PC-3 (cell line): ENCODE measurements around the gene SEC16A.

ENCODE experiments used
- EZH2 ChIP-seq: fragments of 300-600 bp; sonication (generic); IDR thresholded peaks from one replicate; pipeline ENCODE4 v1.6.1; 2017; ENCODE audit warnings: antibody characterized with exemption, mild to moderate bottlenecking, low read length; ENCODE audit not compliant: unreplicated experiment
- EZH2phosphoT487 ChIP-seq: fragments of 300-600 bp; sonication (generic); IDR thresholded peaks from 2 replicates; pipeline ENCODE4 v1.6.1; 2018; ENCODE audit warnings: mild to moderate bottlenecking, antibody characterized with exemption, low read length, borderline replicate concordance
- TF ChIP-seq, protein P1 (sequence below): fragments of 300-600 bp; sonication (generic); conservative IDR thresholded peaks from 2 replicates; pipeline ENCODE4 v1.5.1; 2017; ENCODE audit warnings: antibody characterized with exemption, low read depth, mild to moderate bottlenecking, low read length

DNA sequence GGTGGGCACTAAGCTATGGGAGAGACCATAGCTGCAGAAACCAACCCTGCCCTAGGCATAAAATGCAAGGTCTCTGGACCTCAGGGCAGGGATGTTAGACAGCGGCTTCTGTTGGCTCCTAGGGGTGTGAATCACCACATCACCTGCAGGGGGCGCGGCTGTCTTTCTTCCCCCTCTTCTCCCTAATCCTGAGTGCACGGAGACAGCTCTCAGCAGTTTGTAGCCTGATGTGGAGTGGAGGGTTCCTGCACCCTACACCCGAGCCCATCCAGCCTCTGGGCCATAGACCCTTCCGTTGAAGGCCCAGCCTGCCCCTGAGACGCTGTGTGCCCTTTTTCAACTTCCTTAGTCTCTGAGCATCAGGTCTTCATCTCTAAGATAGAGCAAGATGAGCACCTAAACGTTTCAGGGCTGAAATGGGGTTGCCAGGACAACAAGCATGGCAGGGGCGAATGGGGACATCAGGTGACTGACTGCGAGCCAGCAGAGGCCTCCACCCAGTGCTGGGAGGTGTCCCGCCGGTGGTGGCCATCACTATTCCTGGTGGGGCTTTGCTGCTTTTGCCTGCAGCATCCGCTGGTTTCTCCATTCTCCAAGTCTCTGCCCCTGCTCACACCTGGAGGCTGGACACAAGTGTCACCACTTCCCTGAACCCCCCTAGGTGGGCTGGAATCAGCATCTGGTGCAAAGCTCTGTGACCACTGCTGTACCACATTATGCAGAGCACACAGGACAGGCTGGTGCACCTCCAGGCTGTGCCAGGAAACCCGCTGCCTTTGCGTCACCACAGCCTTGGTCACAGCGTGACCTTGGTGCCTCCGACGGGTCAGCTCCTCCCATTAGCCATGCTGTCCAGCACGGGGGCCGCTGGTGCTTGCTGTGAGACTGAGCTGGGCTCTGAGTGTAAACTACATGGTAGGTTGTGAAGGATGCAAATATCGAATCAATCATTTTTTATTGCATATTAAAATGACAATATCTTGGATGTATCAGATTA lies 2.5 kb upstream of the SEC16A start:
- TF ChIP-seq, protein P1, sequence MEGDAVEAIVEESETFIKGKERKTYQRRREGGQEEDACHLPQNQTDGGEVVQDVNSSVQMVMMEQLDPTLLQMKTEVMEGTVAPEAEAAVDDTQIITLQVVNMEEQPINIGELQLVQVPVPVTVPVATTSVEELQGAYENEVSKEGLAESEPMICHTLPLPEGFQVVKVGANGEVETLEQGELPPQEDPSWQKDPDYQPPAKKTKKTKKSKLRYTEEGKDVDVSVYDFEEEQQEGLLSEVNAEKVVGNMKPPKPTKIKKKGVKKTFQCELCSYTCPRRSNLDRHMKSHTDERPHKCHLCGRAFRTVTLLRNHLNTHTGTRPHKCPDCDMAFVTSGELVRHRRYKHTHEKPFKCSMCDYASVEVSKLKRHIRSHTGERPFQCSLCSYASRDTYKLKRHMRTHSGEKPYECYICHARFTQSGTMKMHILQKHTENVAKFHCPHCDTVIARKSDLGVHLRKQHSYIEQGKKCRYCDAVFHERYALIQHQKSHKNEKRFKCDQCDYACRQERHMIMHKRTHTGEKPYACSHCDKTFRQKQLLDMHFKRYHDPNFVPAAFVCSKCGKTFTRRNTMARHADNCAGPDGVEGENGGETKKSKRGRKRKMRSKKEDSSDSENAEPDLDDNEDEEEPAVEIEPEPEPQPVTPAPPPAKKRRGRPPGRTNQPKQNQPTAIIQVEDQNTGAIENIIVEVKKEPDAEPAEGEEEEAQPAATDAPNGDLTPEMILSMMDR: peak; percentile 78
- no peak for TF ChIP-seq EZH2phosphoT487
- no peak for TF ChIP-seq EZH2
